GM12873 (cell line): ENCODE data around the gene FOXK1.

Experiments used
- TF ChIP-seq, protein P1 (sequence below): IDR thresholded peaks from 2 replicates; pipeline ENCODE4 v1.5.1; 2012; ENCODE audit warnings: low read depth, mild to moderate bottlenecking, moderate library complexity, low read length, control low read depth; ENCODE audit not compliant: insufficient read depth; ENCODE audit errors: missing control alignments

The FOXK1 gene

DNA sequence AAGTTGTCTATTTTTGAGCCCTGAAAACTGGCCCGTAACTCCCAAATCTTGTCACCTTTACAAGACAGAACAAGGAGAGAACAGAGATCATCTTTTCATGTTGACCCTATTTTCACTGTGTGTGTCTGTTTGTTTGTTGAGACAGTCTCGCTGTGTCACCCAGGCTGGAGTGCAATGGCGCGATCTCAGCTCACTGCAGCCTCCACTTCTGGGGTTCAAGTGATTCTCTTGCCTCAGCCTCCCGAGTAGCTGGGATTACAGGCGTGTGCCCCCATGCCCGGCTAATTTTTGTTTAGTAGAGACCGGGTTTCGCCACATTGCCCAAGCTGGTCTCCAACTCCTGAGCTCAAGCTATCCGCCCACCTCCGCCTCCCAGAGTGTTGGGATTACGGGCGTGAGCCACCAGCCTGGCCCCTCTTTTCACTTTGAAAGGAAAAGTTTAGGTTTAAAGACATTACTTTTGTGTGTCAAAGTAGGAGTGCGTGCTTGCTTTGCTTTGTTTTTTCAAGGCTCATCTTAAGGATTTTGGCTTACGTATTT is 32.1 kb downstream of the FOXK1 start:
- TF ChIP-seq, protein P1, sequence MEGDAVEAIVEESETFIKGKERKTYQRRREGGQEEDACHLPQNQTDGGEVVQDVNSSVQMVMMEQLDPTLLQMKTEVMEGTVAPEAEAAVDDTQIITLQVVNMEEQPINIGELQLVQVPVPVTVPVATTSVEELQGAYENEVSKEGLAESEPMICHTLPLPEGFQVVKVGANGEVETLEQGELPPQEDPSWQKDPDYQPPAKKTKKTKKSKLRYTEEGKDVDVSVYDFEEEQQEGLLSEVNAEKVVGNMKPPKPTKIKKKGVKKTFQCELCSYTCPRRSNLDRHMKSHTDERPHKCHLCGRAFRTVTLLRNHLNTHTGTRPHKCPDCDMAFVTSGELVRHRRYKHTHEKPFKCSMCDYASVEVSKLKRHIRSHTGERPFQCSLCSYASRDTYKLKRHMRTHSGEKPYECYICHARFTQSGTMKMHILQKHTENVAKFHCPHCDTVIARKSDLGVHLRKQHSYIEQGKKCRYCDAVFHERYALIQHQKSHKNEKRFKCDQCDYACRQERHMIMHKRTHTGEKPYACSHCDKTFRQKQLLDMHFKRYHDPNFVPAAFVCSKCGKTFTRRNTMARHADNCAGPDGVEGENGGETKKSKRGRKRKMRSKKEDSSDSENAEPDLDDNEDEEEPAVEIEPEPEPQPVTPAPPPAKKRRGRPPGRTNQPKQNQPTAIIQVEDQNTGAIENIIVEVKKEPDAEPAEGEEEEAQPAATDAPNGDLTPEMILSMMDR: no peak

DNA sequence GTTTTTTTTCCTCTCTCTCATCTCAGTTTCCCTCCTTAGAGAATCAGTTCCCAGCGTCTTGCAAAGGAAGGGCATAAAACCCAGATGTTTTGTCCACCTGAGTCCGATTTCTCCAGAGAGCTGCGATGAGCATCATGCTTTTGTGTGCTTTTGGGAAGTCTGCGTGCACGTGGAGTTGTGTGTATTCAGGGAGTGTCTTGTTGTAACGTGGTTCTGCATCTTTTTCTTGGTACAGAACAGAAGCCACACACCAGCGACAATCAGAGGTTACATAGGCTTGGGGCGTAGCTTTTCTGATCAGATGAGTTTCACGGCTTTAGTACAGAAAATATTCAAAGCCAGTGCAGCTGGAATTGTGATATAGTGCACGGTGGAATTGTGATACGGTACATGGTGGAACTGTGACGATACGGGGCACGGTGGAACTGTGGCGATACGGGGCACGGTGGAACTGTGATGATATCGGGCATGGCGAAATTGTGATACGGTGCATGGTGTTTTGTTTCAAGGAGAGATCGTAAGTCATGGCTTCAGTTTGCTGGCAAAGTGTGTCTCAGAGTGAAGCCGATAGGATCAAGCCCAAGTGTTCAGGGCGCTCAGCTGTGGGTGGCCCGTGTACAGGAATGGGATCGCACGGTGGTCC is 32.8 kb downstream of the FOXK1 start:
- TF ChIP-seq, protein P1: no peak

DNA sequence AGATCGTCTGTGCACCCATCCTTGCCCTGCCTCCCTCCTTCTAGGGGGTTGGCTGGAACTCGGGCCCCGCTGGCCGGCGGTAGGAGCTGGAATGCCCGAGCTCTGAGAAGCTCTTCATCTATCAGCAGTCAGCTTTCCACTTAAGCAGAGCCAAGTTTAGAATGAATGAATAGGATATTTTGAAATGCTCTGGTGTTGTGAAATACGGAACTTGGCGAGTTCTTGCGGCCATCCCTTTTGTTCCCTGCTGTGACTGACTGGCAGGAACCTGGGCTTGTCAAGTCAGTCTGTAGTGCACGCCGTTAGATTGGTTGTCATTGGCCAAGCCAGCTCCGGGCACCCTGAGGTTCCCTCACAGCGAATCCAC is 33.3 kb downstream of the FOXK1 start:
- TF ChIP-seq, protein P1: no peak

DNA sequence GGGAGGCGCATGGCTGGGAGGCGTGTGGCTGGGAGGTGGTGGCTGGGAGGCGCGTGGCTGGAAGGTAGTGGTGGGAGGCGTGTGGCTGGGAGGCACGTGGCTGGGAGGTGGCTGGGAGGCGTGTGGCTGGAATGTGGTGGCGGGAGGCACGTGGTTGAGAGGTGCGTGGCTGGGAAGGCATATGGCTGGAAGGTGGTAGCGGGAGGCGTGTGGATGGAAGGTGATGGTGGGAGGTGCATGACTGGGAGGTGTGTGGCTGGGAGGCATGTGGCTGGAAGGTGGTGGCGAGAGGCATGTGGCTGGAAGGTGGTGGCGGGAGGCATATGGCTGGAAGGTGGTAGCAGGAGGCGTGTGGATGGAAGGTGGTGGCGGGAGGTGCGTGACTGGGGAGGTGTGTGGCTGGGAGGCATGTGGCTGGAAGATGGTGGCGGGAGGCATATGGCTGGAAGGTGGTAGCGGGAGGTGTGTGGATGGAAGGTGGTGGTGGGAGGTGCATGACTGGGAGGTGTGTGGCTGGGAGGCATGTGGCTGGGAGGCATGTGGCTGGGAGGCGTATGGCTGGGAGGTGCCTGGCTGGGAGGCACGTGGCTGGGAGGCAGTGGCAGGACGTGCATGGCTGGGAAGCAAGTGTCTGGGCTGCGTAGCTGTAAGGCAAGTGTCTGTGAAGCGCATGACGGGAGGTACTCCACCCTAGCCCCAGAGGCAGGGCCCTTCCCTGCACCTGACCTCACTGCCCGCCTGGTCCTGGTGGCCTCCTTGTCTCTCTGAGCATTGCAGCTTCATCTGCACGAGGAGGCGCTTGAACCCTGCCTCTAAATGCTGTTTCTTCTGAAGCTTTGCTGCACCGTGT is 35.1 kb downstream of the FOXK1 start:
- TF ChIP-seq, protein P1: no peak

DNA sequence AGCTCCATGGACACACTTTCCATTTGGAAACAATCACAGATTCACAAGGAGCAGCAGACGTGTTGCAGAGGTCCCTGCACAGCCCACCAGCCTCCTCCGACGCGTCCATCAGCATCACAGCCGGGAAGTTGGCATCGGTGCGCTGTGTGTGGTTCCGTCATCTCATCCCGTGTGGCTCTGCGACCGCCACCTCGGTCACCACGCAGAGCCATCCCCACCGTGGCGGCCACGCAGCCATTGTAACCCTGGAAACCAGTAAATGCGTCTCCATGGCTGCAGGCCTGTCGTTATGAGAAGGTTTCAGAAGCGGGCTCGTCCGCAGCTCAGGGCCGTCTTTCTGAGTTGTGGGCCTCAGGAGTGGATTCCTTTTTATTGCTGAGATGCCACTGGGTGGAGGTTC is 36.0 kb downstream of the FOXK1 start:
- TF ChIP-seq, protein P1: no peak

DNA sequence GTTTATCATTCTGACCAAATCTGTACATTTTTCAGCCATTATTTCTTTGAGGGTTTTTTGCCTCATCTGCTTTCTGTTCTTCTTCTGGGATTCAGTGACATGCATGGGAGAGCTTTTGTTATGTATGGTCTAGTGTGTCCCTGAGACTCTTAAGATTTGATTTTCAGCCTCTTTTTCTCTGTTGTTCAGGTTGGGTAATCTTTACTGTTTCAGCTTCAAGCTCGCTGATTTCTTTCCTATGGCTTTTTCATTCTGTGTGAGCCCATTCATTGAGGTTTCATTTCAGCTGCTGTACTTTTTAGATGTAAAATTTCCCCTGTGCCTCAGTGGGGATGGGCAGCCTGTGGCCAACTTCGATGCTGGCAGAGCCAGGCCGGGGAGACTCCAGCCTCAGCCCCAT is 38.1 kb downstream of the FOXK1 start:
- TF ChIP-seq, protein P1: no peak

DNA sequence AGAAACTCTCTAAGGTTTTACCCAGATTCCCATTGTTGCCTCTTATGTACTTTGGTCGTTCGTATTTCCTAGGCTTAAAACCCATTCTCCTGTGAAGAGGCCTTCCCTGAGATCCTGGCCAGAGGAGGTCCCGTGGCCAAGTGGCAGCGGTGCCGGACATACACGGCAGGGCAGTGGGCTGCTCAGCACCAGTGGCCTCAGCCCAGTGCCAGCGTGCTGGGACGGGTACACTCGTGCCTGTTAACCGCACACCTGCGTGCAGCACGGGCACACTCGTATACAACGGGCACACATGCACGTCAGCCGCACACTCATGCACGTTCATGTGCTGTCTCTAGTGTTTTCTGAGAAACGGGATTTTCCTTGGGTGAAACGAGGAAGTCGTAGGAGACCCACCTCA is 40.2 kb downstream of the FOXK1 start:
- TF ChIP-seq, protein P1: no peak
